Body of pancreas (tissue), 4 donors: ENCODE data around the gene FMNL2. TPM values are rescaled to one million over a fixed set of nuclear protein-coding genes. Genes with fewer than 3 reads are reported as not detected.

ENCODE experiments used
- ATAC-seq: fragments of 150-250 bp; one replicate; pipeline ENCODE4 v1.9.1; 2016
- DNase-seq, 4 donors: peaks; one replicate each; pipeline ENCODE4 v3.0.0-alpha.2; 2019
- H3K27ac ChIP-seq, 4 donors: fragments of 200-600 bp; sonication (generic); 1 replicate in 3 of 4; 2 replicates in 1 of 4; pipeline versions ENCODE4 v1.5.1 to v1.6.1; 2016 to 2019; ENCODE audit warnings: mild to moderate bottlenecking in 1 of 4, mixed read lengths in 1 of 4, moderate library complexity in 1 of 4
- H3K27me3 ChIP-seq, 2 donors: fragments of 200-600 bp; sonication (generic); one replicate each; pipeline ENCODE4 v1.6.0; 2016; ENCODE audit warnings: mild to moderate bottlenecking in 1 of 2
- H3K36me3 ChIP-seq, 2 donors: fragments of 200-600 bp; sonication (generic); replicated peaks in 1 of 2; 2 replicates each; pipeline ENCODE4 v1.5.1; 2016; ENCODE audit warnings: low read depth in 2 of 2; ENCODE audit not compliant: insufficient read depth in 1 of 2
- H3K4me1 ChIP-seq: fragments of 200-600 bp; sonication (generic); one replicate; pipeline ENCODE4 v1.6.0; 2016
- H3K4me3 ChIP-seq, 2 donors: fragments of 200-600 bp; sonication (generic); 1 replicate in 1 of 2; 2 replicates in 1 of 2; pipeline ENCODE4 v1.5.1; 2016 to 2019
- H3K9me3 ChIP-seq, 3 donors: fragments of 200-600 bp; sonication (generic); 1 replicate in 2 of 3; 2 replicates in 1 of 3; pipeline ENCODE4 v1.5.1; 2016
- POLR2A ChIP-seq, 3 donors: fragments of 450-650 bp; IDR thresholded peaks; one replicate each; pipeline ENCODE4 v1.6.1; 2016; ENCODE audit warnings: antibody characterized with exemption in 3 of 3, mild to moderate bottlenecking in 2 of 3
- WGBS, 2 donors: methylation state at CpG; one replicate each; pipeline ENCODE4 v1.1.5; 2017; 5-methylcytosine and 5-hydroxymethylcytosine counted together
- intact Hi-C: fragments of 100-400 bp; cut with DNase I; formaldehyde crosslinking; loops from one replicate; pipeline ENCODE4 v1.15.1; 2023
- total RNA-seq, 2 donors: library from RNA; depleted of rRNA; stranded (reverse); fragments of >200 nt; gene quantifications; one replicate each; pipeline ENCODE4 v1.1.0, GENCODE V29; 2016
- TF ChIP-seq, protein P1 (sequence below), 7 experiments: fragments of 450-650 bp in 4 of 7; fragments of 200-600 bp in 3 of 7; sonication (generic) in 3 of 7; IDR thresholded peaks; one replicate each; pipeline ENCODE4 v1.5.1; 2016 to 2019; ENCODE audit warnings: antibody characterized with exemption in 7 of 7

Gene FMNL2
- total RNA-seq, 2 donors from 2014 or later: 13.5 to 44.4 TPM

GRCh38 chr2:152394326-152394725, 59.4 kb downstream of the FMNL2 start:
- no peaks in the 10 kb centered on the region for H3K27me3 ChIP-seq
- no peaks in the 10 kb centered on the region for H3K9me3 ChIP-seq
- peaks cover 3% of the 10 kb centered on the region for H3K4me1 ChIP-seq
- no peak for DNase-seq
- no peak overlapping the region for H3K27ac ChIP-seq
- H3K4me3 ChIP-seq: no peak overlapping the region
- no peaks in the 10 kb centered on the region for H3K36me3 ChIP-seq
- intact Hi-C loops: no loop called here
- no peak for TF ChIP-seq POLR2A (IDR thresholded peaks at IDR 0.05)
- TF ChIP-seq, protein P1, sequence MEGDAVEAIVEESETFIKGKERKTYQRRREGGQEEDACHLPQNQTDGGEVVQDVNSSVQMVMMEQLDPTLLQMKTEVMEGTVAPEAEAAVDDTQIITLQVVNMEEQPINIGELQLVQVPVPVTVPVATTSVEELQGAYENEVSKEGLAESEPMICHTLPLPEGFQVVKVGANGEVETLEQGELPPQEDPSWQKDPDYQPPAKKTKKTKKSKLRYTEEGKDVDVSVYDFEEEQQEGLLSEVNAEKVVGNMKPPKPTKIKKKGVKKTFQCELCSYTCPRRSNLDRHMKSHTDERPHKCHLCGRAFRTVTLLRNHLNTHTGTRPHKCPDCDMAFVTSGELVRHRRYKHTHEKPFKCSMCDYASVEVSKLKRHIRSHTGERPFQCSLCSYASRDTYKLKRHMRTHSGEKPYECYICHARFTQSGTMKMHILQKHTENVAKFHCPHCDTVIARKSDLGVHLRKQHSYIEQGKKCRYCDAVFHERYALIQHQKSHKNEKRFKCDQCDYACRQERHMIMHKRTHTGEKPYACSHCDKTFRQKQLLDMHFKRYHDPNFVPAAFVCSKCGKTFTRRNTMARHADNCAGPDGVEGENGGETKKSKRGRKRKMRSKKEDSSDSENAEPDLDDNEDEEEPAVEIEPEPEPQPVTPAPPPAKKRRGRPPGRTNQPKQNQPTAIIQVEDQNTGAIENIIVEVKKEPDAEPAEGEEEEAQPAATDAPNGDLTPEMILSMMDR (IDR thresholded peaks at IDR 0.05): no peak
- no peak for ATAC-seq

- TF ChIP-seq POLR2A (IDR thresholded peaks at IDR 0.05): no peak
- TF ChIP-seq, protein P1 (IDR thresholded peaks at IDR 0.05): no peak
- ATAC-seq: no peak
- Histone ChIP-seq H3K36me3 (no peaks in the 10 kb centered on the region), H3K27me3 (no peaks in the 10 kb centered on the region), H3K27ac (no peak overlapping the region), H3K9me3 (no peaks in the 10 kb centered on the region), H3K4me1 (peaks cover 3% of the 10 kb centered on the region), H3K4me3 (no peak overlapping the region)
- WGBS, 2 donors: 42 to 49% methylated on average over 2 of the region's 2 CpGs
- peak in 3 of 4 donors; percentile 12 to 56 (median 28) for DNase-seq
- intact Hi-C loops: no loop called here
Measured at GRCh38 chr2:152395103-152395502, 60.1 kb downstream of the FMNL2 start.

DNA sequence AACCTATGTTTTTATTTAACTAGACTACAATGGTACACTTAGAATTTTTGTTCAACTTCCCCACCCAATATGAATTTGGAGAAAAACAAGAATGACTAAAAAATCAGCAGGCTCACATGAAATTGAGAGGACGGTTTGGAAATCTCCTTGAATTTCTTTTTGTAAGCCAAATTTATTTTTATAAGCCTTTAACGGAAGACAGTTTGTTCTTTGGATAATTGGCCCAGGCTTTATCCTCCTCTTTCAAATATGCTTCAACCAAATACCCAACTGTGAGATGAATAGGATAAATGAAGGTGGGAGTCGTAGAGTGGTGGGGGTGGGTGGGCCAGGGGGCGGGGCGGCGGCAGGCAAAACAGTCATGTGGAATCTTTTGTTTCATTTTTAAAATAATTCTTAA, 60.6 kb downstream of the FMNL2 start:
- no peak overlapping the region for H3K27ac ChIP-seq
- ATAC-seq: no peak
- intact Hi-C loops: no loop called here

GRCh38 chr2:152396051-152396511, 61.1 kb downstream of the FMNL2 start:
- no peaks in the 10 kb centered on the region for H3K36me3 ChIP-seq
- no peak overlapping the region for H3K4me3 ChIP-seq
- 74 to 76% methylated on average over 4 of the region's 4 CpGs for WGBS, 2 donors
- H3K27ac ChIP-seq: no peak overlapping the region
- ATAC-seq (no peak), DNase-seq (no peak)
- intact Hi-C loops: no loop called here
- H3K4me1 ChIP-seq: peaks cover 5% of the 10 kb centered on the region
- no peaks in the 10 kb centered on the region for H3K27me3 ChIP-seq
- no peaks in the 10 kb centered on the region for H3K9me3 ChIP-seq
- TF ChIP-seq, protein P1 (IDR thresholded peaks at IDR 0.05): no peak

More for the DNA sequence above, 60.6 kb downstream of the FMNL2 start:
- no peak for TF ChIP-seq POLR2A (IDR thresholded peaks at IDR 0.05)
- TF ChIP-seq, protein P1 (IDR thresholded peaks at IDR 0.05): no peak
- no peaks in the 10 kb centered on the region for H3K36me3 ChIP-seq
- no peak overlapping the region for H3K4me3 ChIP-seq
- peaks cover 3% of the 10 kb centered on the region for H3K4me1 ChIP-seq
- H3K9me3 ChIP-seq: no peaks in the 10 kb centered on the region
- 83 to 88% methylated on average over 6 of the region's 6 CpGs for WGBS, 2 donors
- DNase-seq: no peak
- no peaks in the 10 kb centered on the region for H3K27me3 ChIP-seq

GRCh38 chr2:152396763-152397162, 61.8 kb downstream of the FMNL2 start:
- TF ChIP-seq POLR2A (IDR thresholded peaks at IDR 0.05): no peak
- DNase-seq: no peak
- Histone ChIP-seq H3K4me1 (peaks cover 11% of the 10 kb centered on the region), H3K27ac (no peak overlapping the region), H3K36me3 (no peaks in the 10 kb centered on the region), H3K9me3 (no peaks in the 10 kb centered on the region), H3K27me3 (no peaks in the 10 kb centered on the region), H3K4me3 (no peak overlapping the region)
- intact Hi-C loops: no loop called here
- no peak for ATAC-seq
- WGBS, 2 donors: 42 to 80% methylated on average over 2 of the region's 2 CpGs
